Measurements from ENCODE around the gene PDZD7.

GRCh38 chr10:100970914-100971811 lies 59.8 kb downstream of the PDZD7 start:
- TF ChIP-seq, protein P1, sequence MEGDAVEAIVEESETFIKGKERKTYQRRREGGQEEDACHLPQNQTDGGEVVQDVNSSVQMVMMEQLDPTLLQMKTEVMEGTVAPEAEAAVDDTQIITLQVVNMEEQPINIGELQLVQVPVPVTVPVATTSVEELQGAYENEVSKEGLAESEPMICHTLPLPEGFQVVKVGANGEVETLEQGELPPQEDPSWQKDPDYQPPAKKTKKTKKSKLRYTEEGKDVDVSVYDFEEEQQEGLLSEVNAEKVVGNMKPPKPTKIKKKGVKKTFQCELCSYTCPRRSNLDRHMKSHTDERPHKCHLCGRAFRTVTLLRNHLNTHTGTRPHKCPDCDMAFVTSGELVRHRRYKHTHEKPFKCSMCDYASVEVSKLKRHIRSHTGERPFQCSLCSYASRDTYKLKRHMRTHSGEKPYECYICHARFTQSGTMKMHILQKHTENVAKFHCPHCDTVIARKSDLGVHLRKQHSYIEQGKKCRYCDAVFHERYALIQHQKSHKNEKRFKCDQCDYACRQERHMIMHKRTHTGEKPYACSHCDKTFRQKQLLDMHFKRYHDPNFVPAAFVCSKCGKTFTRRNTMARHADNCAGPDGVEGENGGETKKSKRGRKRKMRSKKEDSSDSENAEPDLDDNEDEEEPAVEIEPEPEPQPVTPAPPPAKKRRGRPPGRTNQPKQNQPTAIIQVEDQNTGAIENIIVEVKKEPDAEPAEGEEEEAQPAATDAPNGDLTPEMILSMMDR (IDR thresholded peaks at IDR 0.05) = no peak
- no peak for TF ChIP-seq POLR2A (IDR thresholded peaks at IDR 0.05)

Data from ovary (tissue), 3 donors.